Endodermal cell (in vitro differentiated cells): Measurements from ENCODE around the gene NUMBL. TPM values are rescaled to one million over a fixed set of nuclear protein-coding genes. Genes with fewer than 3 reads are reported as not detected.

Experiments used
- DNase-seq: peaks from one replicate; pipeline ENCODE4 v3.0.0-alpha.2; 2017
- H3K27ac ChIP-seq: 2 replicates; pipeline ENCODE4 v1.5.1; 2013; ENCODE audit warnings: mild to moderate bottlenecking, low read depth, low read length, moderate library complexity
- H3K27me3 ChIP-seq: 2 replicates; pipeline ENCODE4 v1.6.1; 2013; ENCODE audit warnings: mild to moderate bottlenecking, low read length, moderate library complexity; ENCODE audit not compliant: insufficient read depth, control insufficient read depth, poor library complexity, severe bottlenecking
- H3K36me3 ChIP-seq: 2 replicates; pipeline ENCODE4 v1.7.0; 2013; ENCODE audit warnings: mild to moderate bottlenecking, low read length, moderate library complexity; ENCODE audit not compliant: control insufficient read depth, insufficient read depth
- H3K4me1 ChIP-seq: one replicate; pipeline ENCODE4 v1.7.0; 2013; ENCODE audit warnings: low read length; ENCODE audit not compliant: control insufficient read depth, insufficient read depth
- H3K4me3 ChIP-seq: 2 replicates; pipeline ENCODE4 v1.5.1; 2013; ENCODE audit warnings: mild to moderate bottlenecking, low read length, moderate library complexity
- H3K9ac ChIP-seq: 2 replicates; pipeline ENCODE4 v1.6.1; 2013; ENCODE audit warnings: mild to moderate bottlenecking, low read length, moderate library complexity; ENCODE audit not compliant: poor library complexity, severe bottlenecking; ENCODE audit errors: extremely low read depth
- H3K9me3 ChIP-seq: 2 replicates; pipeline ENCODE4 v1.6.1; 2013; ENCODE audit warnings: mild to moderate bottlenecking, low read length, moderate library complexity; ENCODE audit not compliant: control insufficient read depth
- H3K27ac Mint-ChIP-seq: 2 replicates; pipeline ENCODE4 v1.8.0; 2020; ENCODE audit warnings: mixed read lengths
- H3K27me3 Mint-ChIP-seq: 2 replicates; pipeline ENCODE4 v1.8.0; 2021; ENCODE audit warnings: mild to moderate bottlenecking, mixed read lengths; ENCODE audit not compliant: insufficient read depth
- H3K36me3 Mint-ChIP-seq: 2 replicates; pipeline ENCODE4 v1.8.0; 2020; ENCODE audit warnings: low read depth, mixed read lengths
- H3K4me1 Mint-ChIP-seq: 2 replicates; pipeline ENCODE4 v1.8.0; 2020; ENCODE audit warnings: mixed read lengths
- H3K4me3 Mint-ChIP-seq: 2 replicates; pipeline ENCODE4 v1.8.0; 2020; ENCODE audit warnings: mild to moderate bottlenecking, moderate library complexity, mixed read lengths
- H3K9me3 Mint-ChIP-seq: 2 replicates; pipeline ENCODE4 v1.8.0; 2020; ENCODE audit warnings: mild to moderate bottlenecking, mixed read lengths
- WGBS, 2 experiments: methylation state at CpG; one replicate each; pipeline versions ENCODE4 v1.1.5 to v1.1.7; 2013; ENCODE audit warnings: missing lambda C conversion rate in 2 of 2, mixed read lengths in 1 of 2; ENCODE audit not compliant: insufficient coverage in 1 of 2, insufficient read length in 1 of 2; 5-methylcytosine and 5-hydroxymethylcytosine counted together
- total RNA-seq, 2 donors: library from RNA; stranded (reverse); fragmentation: NEBNext Ultra II Directional in 1 of 2; extraction: Animal tissue kit (Norgen Biotek cat#: 25700) in 1 of 2; gene quantifications; 2 replicates in 1 of 2; 3 replicates in 1 of 2; pipeline ENCODE4 v1.2.1, GENCODE V29; 2021
- TF ChIP-seq, protein P1 (sequence below): fragments of 200-600 bp; sonication (generic); conservative IDR thresholded peaks from 2 replicates; pipeline ENCODE4 v1.5.0; 2021; ENCODE audit warnings: antibody characterized with exemption, mild to moderate bottlenecking

NUMBL gene
- total RNA-seq, 2 donors from 2014 or later: 32.7 to 46.9 TPM

DNA sequence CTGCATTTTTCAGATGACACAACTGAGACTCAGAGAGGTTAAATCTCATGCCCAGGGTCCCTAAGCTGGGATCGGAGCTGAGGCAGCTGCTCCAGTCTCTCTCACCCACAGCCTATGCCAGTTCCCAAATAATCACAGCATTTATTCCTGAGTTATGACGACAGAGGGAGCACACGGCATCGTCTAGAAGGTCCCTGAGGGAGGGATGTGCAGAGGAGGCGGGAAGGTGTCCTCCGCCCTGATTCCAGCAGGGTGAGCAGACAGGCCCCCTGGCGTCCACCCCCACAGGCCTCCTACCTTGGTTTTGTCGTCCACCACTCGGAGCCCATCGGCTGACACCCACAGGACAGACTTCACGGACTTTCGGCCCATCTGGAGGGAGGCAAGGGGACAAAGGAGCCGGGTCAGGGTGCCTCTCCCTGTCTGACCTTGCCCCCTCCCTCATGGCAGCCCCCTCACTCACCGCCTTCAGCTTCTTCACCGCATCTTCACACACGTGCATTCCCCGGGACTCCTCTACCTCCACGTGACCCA lies 8.0 kb downstream of the NUMBL start:
- TF ChIP-seq, protein P1, sequence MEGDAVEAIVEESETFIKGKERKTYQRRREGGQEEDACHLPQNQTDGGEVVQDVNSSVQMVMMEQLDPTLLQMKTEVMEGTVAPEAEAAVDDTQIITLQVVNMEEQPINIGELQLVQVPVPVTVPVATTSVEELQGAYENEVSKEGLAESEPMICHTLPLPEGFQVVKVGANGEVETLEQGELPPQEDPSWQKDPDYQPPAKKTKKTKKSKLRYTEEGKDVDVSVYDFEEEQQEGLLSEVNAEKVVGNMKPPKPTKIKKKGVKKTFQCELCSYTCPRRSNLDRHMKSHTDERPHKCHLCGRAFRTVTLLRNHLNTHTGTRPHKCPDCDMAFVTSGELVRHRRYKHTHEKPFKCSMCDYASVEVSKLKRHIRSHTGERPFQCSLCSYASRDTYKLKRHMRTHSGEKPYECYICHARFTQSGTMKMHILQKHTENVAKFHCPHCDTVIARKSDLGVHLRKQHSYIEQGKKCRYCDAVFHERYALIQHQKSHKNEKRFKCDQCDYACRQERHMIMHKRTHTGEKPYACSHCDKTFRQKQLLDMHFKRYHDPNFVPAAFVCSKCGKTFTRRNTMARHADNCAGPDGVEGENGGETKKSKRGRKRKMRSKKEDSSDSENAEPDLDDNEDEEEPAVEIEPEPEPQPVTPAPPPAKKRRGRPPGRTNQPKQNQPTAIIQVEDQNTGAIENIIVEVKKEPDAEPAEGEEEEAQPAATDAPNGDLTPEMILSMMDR: no peak
- Mint-ChIP-seq H3K4me3 (no peak overlapping the region), H3K36me3 (peaks cover 57% of the 10 kb centered on the region), H3K27me3 (no peaks in the 10 kb centered on the region), H3K27ac (no peak overlapping the region), H3K4me1 (no peaks in the 10 kb centered on the region), H3K9me3 (no peaks in the 10 kb centered on the region)
- 92 to 97% methylated on average over 2 to 18 of the region's 18 CpGs for WGBS, 2 experiments
- Histone ChIP-seq H3K4me1 (no peaks in the 10 kb centered on the region), H3K9ac (no peak overlapping the region), H3K27ac (no peak overlapping the region), H3K4me3 (no peak overlapping the region), H3K36me3 (peaks cover 66% of the 10 kb centered on the region), H3K9me3 (no peaks in the 10 kb centered on the region), H3K27me3 (no peaks in the 10 kb centered on the region)
- DNase-seq: no peak

DNA sequence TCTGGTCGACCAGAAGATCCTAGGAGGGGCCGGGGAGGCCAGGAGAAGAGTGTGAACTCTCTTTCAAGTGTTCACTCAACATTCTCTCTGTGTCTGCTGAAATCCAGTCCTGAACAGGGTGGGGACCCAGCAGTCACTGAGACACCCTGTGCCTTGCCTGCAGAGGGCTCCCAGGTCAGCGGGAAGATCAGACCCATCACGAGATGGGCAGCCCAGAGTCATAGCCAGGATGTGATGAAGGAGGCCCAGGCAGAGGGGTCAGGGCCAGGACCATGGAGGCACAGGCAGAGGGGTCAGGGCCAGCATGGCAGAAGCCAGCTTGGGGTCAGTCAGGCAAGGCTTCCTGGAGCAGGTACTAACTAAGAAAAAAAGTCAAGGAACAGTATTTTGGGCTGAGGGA lies 9.4 kb downstream of the NUMBL start:
- no peaks in the 10 kb centered on the region for H3K9me3 Mint-ChIP-seq
- no peaks in the 10 kb centered on the region for H3K27me3 Mint-ChIP-seq
- H3K27ac Mint-ChIP-seq: no peak overlapping the region
- Histone ChIP-seq H3K27ac (no peak overlapping the region), H3K4me3 (no peak overlapping the region), H3K36me3 (peaks cover 68% of the 10 kb centered on the region), H3K9me3 (no peaks in the 10 kb centered on the region), H3K27me3 (no peaks in the 10 kb centered on the region), H3K4me1 (no peaks in the 10 kb centered on the region), H3K9ac (no peak overlapping the region)
- WGBS, 2 experiments: 91 to 96% methylated on average over 3 to 4 of the region's 4 CpGs
- TF ChIP-seq, protein P1: no peak
- peaks cover 63% of the 10 kb centered on the region for H3K36me3 Mint-ChIP-seq
- DNase-seq: no peak
- H3K4me1 Mint-ChIP-seq: no peaks in the 10 kb centered on the region
- no peak overlapping the region for H3K4me3 Mint-ChIP-seq

DNA sequence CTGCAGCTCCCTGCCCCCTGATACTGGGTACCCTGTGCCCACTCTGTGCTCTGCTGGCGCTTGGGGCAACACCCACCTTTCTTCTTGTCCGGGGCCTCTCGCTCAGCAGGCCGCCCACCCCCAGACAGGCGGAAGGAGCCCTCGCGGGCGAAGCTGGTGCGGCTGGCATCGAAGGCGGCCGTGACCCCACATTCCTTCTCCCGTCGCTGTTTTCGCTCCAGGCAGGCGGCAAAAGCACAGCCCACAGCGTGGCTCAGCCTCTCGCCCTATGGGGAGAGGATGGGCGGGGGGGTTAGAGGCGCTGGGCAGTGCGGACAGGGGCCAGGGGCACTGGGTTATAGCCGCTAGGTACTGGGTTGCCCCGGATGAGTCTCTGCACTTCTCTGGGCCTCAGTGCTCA lies 13.3 kb downstream of the NUMBL start:
- Mint-ChIP-seq H3K4me3 (no peak overlapping the region), H3K9me3 (no peaks in the 10 kb centered on the region), H3K27me3 (no peaks in the 10 kb centered on the region), H3K27ac (no peak overlapping the region), H3K4me1 (no peaks in the 10 kb centered on the region), H3K36me3 (peaks cover 43% of the 10 kb centered on the region)
- TF ChIP-seq, protein P1: no peak
- DNase-seq: no peak
- Histone ChIP-seq H3K9me3 (no peaks in the 10 kb centered on the region), H3K9ac (no peak overlapping the region), H3K27me3 (no peaks in the 10 kb centered on the region), H3K4me1 (no peaks in the 10 kb centered on the region), H3K36me3 (peaks cover 70% of the 10 kb centered on the region), H3K4me3 (no peak overlapping the region), H3K27ac (no peak overlapping the region)
- 98 to 99% methylated on average over 9 to 23 of the region's 23 CpGs for WGBS, 2 experiments
